Body of pancreas (tissue), 4 donors: ENCODE results near the gene MYORG. TPM values are rescaled to one million over a fixed set of nuclear protein-coding genes. Genes with fewer than 3 reads are reported as not detected.

Source experiments
- ATAC-seq: fragments of 150-250 bp; one replicate; pipeline ENCODE4 v1.9.1; 2016
- DNase-seq, 4 donors: peaks; one replicate each; pipeline ENCODE4 v3.0.0-alpha.2; 2019
- H3K27ac ChIP-seq, 4 donors: fragments of 200-600 bp; sonication (generic); 1 replicate in 3 of 4; 2 replicates in 1 of 4; pipeline versions ENCODE4 v1.5.1 to v1.6.1; 2016 to 2019; ENCODE audit warnings: mild to moderate bottlenecking in 1 of 4, mixed read lengths in 1 of 4, moderate library complexity in 1 of 4
- H3K27me3 ChIP-seq, 2 donors: fragments of 200-600 bp; sonication (generic); one replicate each; pipeline ENCODE4 v1.6.0; 2016; ENCODE audit warnings: mild to moderate bottlenecking in 1 of 2
- H3K36me3 ChIP-seq, 2 donors: fragments of 200-600 bp; sonication (generic); replicated peaks in 1 of 2; 2 replicates each; pipeline ENCODE4 v1.5.1; 2016; ENCODE audit warnings: low read depth in 2 of 2; ENCODE audit not compliant: insufficient read depth in 1 of 2
- H3K4me1 ChIP-seq: fragments of 200-600 bp; sonication (generic); one replicate; pipeline ENCODE4 v1.6.0; 2016
- H3K4me3 ChIP-seq, 2 donors: fragments of 200-600 bp; sonication (generic); 1 replicate in 1 of 2; 2 replicates in 1 of 2; pipeline ENCODE4 v1.5.1; 2016 to 2019
- H3K9me3 ChIP-seq, 3 donors: fragments of 200-600 bp; sonication (generic); 1 replicate in 2 of 3; 2 replicates in 1 of 3; pipeline ENCODE4 v1.5.1; 2016
- CTCF ChIP-seq, 7 experiments: fragments of 450-650 bp in 4 of 7; fragments of 200-600 bp in 3 of 7; sonication (generic) in 3 of 7; IDR thresholded peaks; one replicate each; pipeline ENCODE4 v1.5.1; 2016 to 2019; ENCODE audit warnings: antibody characterized with exemption in 7 of 7
- POLR2A ChIP-seq, 3 donors: fragments of 450-650 bp; IDR thresholded peaks; one replicate each; pipeline ENCODE4 v1.6.1; 2016; ENCODE audit warnings: antibody characterized with exemption in 3 of 3, mild to moderate bottlenecking in 2 of 3
- WGBS, 2 donors: methylation state at CpG; one replicate each; pipeline ENCODE4 v1.1.5; 2017; 5-methylcytosine and 5-hydroxymethylcytosine counted together
- intact Hi-C: fragments of 100-400 bp; cut with DNase I; formaldehyde crosslinking; loops from one replicate; pipeline ENCODE4 v1.15.1; 2023
- total RNA-seq, 2 donors: library from RNA; depleted of rRNA; stranded (reverse); fragments of >200 nt; gene quantifications; one replicate each; pipeline ENCODE4 v1.1.0, GENCODE V29; 2016

MYORG gene
- total RNA-seq, 2 donors from 2014 or later = 11.2 to 11.9 TPM

- H3K36me3 ChIP-seq = no peaks in the 10 kb centered on the region
- no peak for TF ChIP-seq POLR2A (IDR thresholded peaks at IDR 0.05)
- no peak for TF ChIP-seq CTCF (IDR thresholded peaks at IDR 0.05)
- DNase-seq (no peak), ATAC-seq (no peak)
- H3K4me1 ChIP-seq = peaks cover 2% of the 10 kb centered on the region
- WGBS, 2 donors = 85 to 87% methylated on average over 3 of the region's 3 CpGs
- no peak overlapping the region for H3K27ac ChIP-seq
- intact Hi-C loops = no loop called here
- no peaks in the 10 kb centered on the region for H3K9me3 ChIP-seq
- no peak overlapping the region for H3K4me3 ChIP-seq
- H3K27me3 ChIP-seq = no peaks in the 10 kb centered on the region
Measured at GRCh38 chr9:34386656-34387055, 10.0 kb upstream of the MYORG start.

- intact Hi-C loops = no loop called here
- DNase-seq = no peak
- TF ChIP-seq POLR2A (IDR thresholded peaks at IDR 0.05) = no peak
- TF ChIP-seq CTCF (IDR thresholded peaks at IDR 0.05) = no peak
Measured at GRCh38 chr9:34385561-34386230, 9.0 kb upstream of the MYORG start.

GRCh38 chr9:34384368-34385165 lies 7.9 kb upstream of the MYORG start:
- intact Hi-C loops = no loop called here
- DNase-seq = no peak
- H3K4me1 ChIP-seq = peaks cover 22% of the 10 kb centered on the region
- no peaks in the 10 kb centered on the region for H3K36me3 ChIP-seq
- no peak overlapping the region for H3K27ac ChIP-seq
- no peak for ATAC-seq
- H3K4me3 ChIP-seq = no peak overlapping the region
- TF ChIP-seq CTCF (IDR thresholded peaks at IDR 0.05) = no peak
- no peak for TF ChIP-seq POLR2A (IDR thresholded peaks at IDR 0.05)
- no peaks in the 10 kb centered on the region for H3K9me3 ChIP-seq
- no peaks in the 10 kb centered on the region for H3K27me3 ChIP-seq
- WGBS, 2 donors = 66 to 67% methylated on average over 7 of the region's 7 CpGs

More at GRCh38 chr9:34385561-34386230, 9.0 kb upstream of the MYORG start:
- Histone ChIP-seq H3K9me3 (no peaks in the 10 kb centered on the region), H3K4me3 (no peak overlapping the region), H3K4me1 (peaks cover 11% of the 10 kb centered on the region), H3K27ac (no peak overlapping the region), H3K27me3 (no peaks in the 10 kb centered on the region), H3K36me3 (no peaks in the 10 kb centered on the region)
- WGBS, 2 donors = 91 to 97% methylated on average over 6 of the region's 6 CpGs
- ATAC-seq = no peak

- DNase-seq (no peak), ATAC-seq (no peak)
- TF ChIP-seq CTCF (IDR thresholded peaks at IDR 0.05) (no peak), POLR2A (IDR thresholded peaks at IDR 0.05) (no peak)
- WGBS, 2 donors = 70 to 84% methylated on average over 4 of the region's 4 CpGs
- Histone ChIP-seq H3K27me3 (no peaks in the 10 kb centered on the region), H3K27ac (no peak overlapping the region), H3K9me3 (no peaks in the 10 kb centered on the region), H3K4me3 (no peak overlapping the region), H3K4me1 (peaks cover 28% of the 10 kb centered on the region), H3K36me3 (no peaks in the 10 kb centered on the region)
- intact Hi-C loops = no loop called here
Measured at GRCh38 chr9:34383904-34384303, 7.2 kb upstream of the MYORG start.
